GM13976 (cell line): ENCODE data around the gene RNF103.

Experiments
- DNase-seq: peaks from one replicate; pipeline ENCODE4 v3.0.0; 2012; ENCODE audit warnings: low spot score
- in situ Hi-C: fragments of 300-500 bp; cut with MboI; formaldehyde crosslinking; loops from one replicate; pipeline ENCODE4 v1.12.0; 2022; ENCODE audit warnings: low sequenced_read_pairs, mixed read lengths, inconsistent platforms; ENCODE audit not compliant: unreplicated experiment
- TF ChIP-seq, protein P1 (sequence below): IDR thresholded peaks from 2 replicates; pipeline ENCODE4 v1.5.1; 2012; ENCODE audit warnings: borderline replicate concordance, mild to moderate bottlenecking; ENCODE audit not compliant: insufficient read depth; ENCODE audit errors: extremely low read depth, missing control alignments, control extremely low read depth

RNF103 gene

DNA sequence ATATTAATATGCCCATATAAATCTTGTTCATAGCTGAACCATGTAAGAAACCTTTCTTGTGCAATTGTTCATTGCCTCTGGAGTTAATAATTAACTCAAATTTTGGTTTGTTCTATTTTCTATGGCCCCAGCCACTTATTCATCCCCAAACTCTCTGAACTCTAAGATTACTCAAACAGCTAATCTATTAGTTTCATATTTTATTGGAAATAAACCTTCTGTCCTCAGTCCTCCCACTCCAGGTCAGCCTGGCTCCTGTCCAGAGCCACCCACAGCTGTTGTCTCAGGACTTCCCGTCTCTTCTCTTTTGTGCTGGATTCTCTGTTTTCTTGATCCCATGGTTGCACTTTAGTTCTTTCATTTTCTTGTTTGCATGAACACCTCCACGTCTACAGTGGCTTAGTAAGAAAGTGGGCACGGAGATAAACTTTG, 4.4 kb upstream of the RNF103 start:
- in situ Hi-C loops: no loop called here
- TF ChIP-seq, protein P1, sequence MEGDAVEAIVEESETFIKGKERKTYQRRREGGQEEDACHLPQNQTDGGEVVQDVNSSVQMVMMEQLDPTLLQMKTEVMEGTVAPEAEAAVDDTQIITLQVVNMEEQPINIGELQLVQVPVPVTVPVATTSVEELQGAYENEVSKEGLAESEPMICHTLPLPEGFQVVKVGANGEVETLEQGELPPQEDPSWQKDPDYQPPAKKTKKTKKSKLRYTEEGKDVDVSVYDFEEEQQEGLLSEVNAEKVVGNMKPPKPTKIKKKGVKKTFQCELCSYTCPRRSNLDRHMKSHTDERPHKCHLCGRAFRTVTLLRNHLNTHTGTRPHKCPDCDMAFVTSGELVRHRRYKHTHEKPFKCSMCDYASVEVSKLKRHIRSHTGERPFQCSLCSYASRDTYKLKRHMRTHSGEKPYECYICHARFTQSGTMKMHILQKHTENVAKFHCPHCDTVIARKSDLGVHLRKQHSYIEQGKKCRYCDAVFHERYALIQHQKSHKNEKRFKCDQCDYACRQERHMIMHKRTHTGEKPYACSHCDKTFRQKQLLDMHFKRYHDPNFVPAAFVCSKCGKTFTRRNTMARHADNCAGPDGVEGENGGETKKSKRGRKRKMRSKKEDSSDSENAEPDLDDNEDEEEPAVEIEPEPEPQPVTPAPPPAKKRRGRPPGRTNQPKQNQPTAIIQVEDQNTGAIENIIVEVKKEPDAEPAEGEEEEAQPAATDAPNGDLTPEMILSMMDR: no peak
- peak; percentile 49 for DNase-seq

DNA sequence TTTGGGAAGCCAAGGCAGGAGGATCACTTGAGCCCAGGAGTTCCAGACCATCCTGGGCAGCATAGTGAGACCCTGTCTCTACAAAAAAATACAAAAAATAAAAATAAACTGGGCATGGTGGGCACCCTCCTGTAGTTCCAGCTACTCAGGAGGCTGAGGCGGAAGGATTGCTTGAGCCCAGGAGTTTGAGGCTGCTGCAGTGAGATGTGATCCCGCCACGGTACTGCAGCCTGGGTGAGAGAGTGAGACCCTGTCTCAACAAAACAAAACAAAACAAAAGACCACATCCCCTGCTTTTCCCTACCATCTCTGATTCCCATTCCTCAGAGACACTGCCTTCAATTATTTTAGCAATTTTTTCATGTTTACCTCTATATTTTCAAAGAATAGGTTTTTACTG, 3.9 kb upstream of the RNF103 start:
- DNase-seq: no peak
- in situ Hi-C loops: no loop called here
- TF ChIP-seq, protein P1: no peak

DNA sequence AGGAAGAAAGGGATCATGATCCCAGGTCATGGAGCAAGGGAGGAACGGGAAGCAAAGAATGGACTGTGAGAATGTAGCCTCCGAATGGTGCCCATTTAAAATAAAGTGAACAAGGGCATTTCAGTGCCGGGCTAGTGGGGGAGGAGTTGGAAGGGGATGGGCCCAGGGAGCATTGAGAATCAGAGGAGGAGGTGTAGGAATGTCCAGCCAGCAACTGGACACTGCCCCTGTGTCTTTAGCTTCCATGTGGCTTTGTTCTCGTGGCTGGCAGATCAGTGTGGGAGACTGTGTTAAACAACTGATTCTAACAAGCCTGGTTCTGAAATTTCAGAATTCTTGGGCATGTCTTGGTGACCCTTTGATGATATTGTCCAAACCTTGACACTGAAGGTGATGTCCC, 1.4 kb upstream of the RNF103 start:
- in situ Hi-C loops: no loop called here
- TF ChIP-seq, protein P1: no peak

DNA sequence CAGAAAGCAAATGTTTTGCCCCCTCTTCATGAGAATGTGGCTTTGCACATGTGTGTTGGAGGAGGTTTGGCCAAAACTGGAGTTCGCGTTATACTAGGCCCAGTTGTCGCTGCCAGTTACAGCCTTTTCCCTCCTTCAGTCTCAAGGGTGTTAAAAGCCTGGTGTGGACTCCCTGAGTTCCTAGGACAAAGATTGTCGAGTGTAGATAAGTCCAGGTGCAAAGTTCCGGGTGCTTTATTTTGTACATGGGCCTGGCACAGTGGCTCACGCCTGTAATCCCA, 542 bp upstream of the RNF103 start:
- no peak for DNase-seq
- in situ Hi-C loops: no loop called here
- TF ChIP-seq, protein P1: no peak

More for the DNA sequence above, 1.4 kb upstream of the RNF103 start:
- DNase-seq: no peak

DNA sequence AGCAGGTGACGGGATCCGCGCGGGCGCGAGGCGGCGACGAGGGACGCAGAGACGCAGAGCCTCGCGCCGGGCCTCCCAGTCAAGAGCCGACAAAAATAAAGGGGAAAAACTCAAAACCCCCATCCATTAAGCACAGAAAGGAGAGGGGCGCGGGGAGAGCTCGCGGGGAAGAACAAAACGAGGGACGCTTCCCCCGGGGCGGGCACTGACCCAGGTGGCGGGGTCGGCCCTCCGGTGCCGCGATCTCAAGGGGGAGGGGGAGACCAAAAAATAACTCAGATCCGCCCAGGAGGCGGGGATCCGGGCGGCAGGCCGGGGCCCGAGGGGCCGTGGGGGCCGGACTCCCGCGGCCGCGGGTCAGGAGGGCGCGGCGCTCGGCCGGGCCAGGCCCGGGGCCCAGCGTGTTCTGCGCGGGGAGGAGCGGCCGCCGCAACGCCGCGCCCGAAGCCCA, 597 bp downstream of the RNF103 start:
- DNase-seq: peak; percentile 79
- TF ChIP-seq, protein P1: no peak
- in situ Hi-C loops: no loop called here

DNA sequence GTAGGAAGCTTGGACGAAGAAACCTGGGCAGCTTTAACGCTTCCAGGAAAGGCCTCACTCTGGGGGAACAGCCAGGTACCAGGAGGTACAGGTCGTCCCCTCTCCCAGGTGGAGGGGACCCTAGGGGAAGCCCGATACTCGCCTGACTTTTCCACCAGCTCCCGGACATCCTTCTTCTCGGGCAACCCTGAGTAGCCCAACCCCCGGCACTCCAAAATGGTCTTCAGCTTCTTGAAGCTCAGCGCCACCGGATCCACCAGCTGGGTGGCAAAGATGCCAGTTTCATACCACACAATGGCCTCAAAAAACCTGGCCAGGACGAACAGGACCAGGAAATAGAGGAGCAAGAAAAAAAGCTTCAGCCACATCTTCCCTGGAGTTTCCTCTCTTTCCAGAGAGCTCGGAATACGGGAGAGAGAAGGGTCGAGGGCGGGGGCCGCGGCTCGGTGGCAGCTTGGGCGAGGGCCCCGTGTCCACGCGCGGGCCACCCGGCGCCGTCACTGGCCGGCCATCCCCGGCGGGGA, 1.1 kb downstream of the RNF103 start:
- TF ChIP-seq, protein P1: no peak
- in situ Hi-C loops: no loop called here
- no peak for DNase-seq
